BLaER1 (cell line): ENCODE measurements around the gene SUSD4.

ENCODE experiments used
- H3K27ac ChIP-seq: shearing (Covaris generic); formaldehyde crosslinking; 2 replicates; pipeline ENCODE4 v1.8.1; 2022
- H3K27me3 ChIP-seq: shearing (Covaris generic); formaldehyde crosslinking; 2 replicates; pipeline ENCODE4 v1.8.1; 2022
- H3K36me3 ChIP-seq: shearing (Covaris generic); formaldehyde crosslinking; 2 replicates; pipeline ENCODE4 v1.8.1; 2022
- H3K4me1 ChIP-seq: shearing (Covaris generic); formaldehyde crosslinking; 2 replicates; pipeline ENCODE4 v1.8.1; 2022
- H3K4me2 ChIP-seq: shearing (Covaris generic); formaldehyde crosslinking; 2 replicates; pipeline ENCODE4 v1.8.1; 2022
- H3K4me3 ChIP-seq: shearing (Covaris generic); formaldehyde crosslinking; 2 replicates; pipeline ENCODE4 v1.8.1; 2022
- H3K9ac ChIP-seq: shearing (Covaris generic); formaldehyde crosslinking; 2 replicates; pipeline ENCODE4 v1.8.1; 2022
- H3K9me3 ChIP-seq: shearing (Covaris generic); formaldehyde crosslinking; 2 replicates; pipeline ENCODE4 v1.8.1; 2022
- H4K20me1 ChIP-seq: shearing (Covaris generic); formaldehyde crosslinking; 2 replicates; pipeline ENCODE4 v1.8.1; 2022
- Cebpa-rat ChIP-seq: shearing (Covaris generic); IDR thresholded peaks from 2 replicates; pipeline ENCODE4 v1.8.1; 2022

Gene SUSD4

DNA sequence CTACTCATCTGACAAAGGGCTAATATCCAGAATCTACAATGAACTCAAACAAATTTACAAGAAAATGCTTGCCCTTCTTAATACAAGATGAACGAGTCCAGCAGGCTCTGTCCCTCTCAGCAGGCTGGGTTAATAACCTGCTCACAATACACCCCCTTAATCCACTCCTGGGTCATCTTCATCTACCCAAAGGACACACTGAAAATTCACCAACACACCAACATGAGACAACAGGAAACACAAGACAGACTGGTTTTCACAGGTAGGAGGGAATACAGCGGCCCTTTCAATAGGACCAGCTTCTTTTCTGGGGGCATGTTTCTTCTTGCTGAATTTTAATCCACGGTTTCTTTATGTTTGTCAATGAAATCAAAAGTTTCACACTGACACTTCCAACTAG is 44.6 kb downstream of the SUSD4 start:
- Histone ChIP-seq H3K27ac (no peak overlapping the region), H3K4me1 (peaks cover 15% of the 10 kb centered on the region), H3K4me3 (no peak overlapping the region), H3K27me3 (no peaks in the 10 kb centered on the region), H3K9me3 (no peaks in the 10 kb centered on the region), H3K36me3 (no peaks in the 10 kb centered on the region), H3K4me2 (no peak overlapping the region), H3K9ac (no peak overlapping the region), H4K20me1 (no peaks in the 10 kb centered on the region)
- no peak for TF ChIP-seq Cebpa-rat

DNA sequence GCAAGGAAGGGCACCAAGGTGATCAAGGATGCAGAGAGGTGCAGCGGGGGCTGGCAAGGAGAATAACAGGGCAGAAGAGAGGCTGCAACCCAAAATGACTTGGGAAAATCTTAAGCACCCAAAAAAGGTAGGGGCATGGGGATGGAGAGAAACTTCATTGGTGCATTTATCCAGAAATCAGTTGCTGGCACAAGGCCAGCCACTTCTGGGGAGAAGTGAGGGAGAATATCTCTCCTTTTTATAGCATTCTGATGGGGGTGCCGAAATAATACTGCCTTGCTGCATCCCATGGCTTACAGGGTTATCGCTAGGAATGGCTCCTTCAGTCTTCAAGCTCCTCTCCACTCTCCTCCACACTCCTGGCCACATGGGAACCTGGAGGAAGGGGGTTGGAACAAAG is 47.9 kb downstream of the SUSD4 start:
- Histone ChIP-seq H3K9me3 (no peaks in the 10 kb centered on the region), H3K27me3 (no peaks in the 10 kb centered on the region), H4K20me1 (no peaks in the 10 kb centered on the region), H3K27ac (no peak overlapping the region), H3K9ac (no peak overlapping the region), H3K36me3 (no peaks in the 10 kb centered on the region), H3K4me1 (no peaks in the 10 kb centered on the region), H3K4me3 (no peak overlapping the region), H3K4me2 (no peak overlapping the region)
- no peak for TF ChIP-seq Cebpa-rat

DNA sequence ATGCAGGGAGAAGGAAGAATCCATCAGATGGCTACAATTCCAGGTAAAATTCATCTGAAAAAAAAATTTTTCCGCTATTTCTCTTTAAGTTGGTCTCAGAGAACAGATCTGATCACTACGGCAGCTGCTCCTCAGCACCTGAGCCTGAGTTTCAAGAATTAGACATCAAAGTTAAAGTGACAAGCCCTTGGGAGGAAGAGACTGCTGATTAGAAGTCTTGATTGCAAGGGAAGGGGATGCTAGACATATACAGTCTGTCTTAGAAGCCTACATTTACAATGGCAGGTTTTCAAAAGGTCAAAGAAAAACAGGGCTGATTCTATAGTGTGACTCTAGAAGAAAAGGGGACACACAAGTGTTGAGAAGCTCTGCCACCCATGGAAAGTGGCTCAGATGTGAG is 48.3 kb downstream of the SUSD4 start:
- Histone ChIP-seq H3K4me1 (no peaks in the 10 kb centered on the region), H3K4me2 (no peak overlapping the region), H4K20me1 (no peaks in the 10 kb centered on the region), H3K4me3 (no peak overlapping the region), H3K9me3 (no peaks in the 10 kb centered on the region), H3K27me3 (no peaks in the 10 kb centered on the region), H3K9ac (no peak overlapping the region), H3K27ac (no peak overlapping the region), H3K36me3 (no peaks in the 10 kb centered on the region)
- TF ChIP-seq Cebpa-rat: no peak

DNA sequence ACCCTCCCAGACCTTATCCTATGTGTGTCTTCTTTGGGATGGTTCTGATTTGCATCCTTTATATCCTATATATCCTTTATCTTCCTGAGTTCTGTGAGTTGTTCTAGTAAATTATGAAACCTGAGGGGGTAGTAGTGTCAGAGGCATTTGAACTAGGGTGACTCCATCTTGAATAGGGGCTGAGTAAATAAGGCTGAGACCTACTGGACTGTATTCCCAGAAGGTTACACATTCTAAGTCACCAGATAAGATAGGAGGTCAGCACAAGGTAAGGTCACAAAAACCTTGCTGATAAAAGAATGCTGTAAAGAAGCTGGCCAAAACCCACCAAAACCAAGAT is 50.6 kb downstream of the SUSD4 start:
- H3K27ac ChIP-seq: no peak overlapping the region
- no peaks in the 10 kb centered on the region for H3K4me1 ChIP-seq
- H3K4me2 ChIP-seq: no peak overlapping the region
- no peaks in the 10 kb centered on the region for H3K36me3 ChIP-seq
- H4K20me1 ChIP-seq: no peaks in the 10 kb centered on the region
- H3K27me3 ChIP-seq: no peaks in the 10 kb centered on the region
- no peak overlapping the region for H3K4me3 ChIP-seq
- no peak overlapping the region for H3K9ac ChIP-seq
- H3K9me3 ChIP-seq: no peaks in the 10 kb centered on the region
- no peak for TF ChIP-seq Cebpa-rat

DNA sequence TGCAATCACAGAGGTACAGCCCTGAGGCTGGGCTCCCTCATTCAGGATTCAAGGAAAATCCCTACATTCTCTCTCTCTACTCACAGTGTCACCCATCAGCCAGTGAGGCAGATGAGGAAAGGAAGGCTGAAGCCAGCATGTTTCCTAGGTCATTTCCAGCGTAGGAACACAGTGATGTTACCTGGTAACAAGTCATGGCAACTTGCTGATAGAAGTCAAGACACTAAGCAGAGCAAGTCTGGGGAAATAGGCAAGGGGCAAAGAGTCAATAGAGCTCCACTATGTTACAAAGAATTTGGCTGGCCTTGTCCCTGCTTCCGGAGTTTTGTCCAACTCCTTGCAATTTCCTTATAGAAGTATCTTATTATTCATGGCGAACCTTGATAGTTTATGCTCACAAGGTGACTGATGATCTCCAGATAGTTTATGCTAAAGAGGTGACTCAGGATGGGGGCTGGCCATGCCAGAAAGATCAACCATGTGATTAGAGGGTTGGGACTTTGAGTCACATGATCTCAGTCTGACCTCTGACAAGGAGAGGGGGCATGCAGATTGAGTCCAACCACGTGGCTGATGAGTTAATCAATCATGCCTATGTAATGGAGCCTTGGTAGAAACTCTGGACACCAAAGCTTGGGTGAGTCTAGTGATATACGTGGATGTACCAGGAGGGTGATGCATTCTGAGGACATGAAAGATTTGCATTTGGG is 51.1 kb downstream of the SUSD4 start:
- no peaks in the 10 kb centered on the region for H3K27me3 ChIP-seq
- H3K4me3 ChIP-seq: no peak overlapping the region
- no peak overlapping the region for H3K9ac ChIP-seq
- H3K4me1 ChIP-seq: no peaks in the 10 kb centered on the region
- H3K36me3 ChIP-seq: no peaks in the 10 kb centered on the region
- H4K20me1 ChIP-seq: no peaks in the 10 kb centered on the region
- TF ChIP-seq Cebpa-rat: no peak
- no peaks in the 10 kb centered on the region for H3K9me3 ChIP-seq
- H3K4me2 ChIP-seq: no peak overlapping the region
- no peak overlapping the region for H3K27ac ChIP-seq

DNA sequence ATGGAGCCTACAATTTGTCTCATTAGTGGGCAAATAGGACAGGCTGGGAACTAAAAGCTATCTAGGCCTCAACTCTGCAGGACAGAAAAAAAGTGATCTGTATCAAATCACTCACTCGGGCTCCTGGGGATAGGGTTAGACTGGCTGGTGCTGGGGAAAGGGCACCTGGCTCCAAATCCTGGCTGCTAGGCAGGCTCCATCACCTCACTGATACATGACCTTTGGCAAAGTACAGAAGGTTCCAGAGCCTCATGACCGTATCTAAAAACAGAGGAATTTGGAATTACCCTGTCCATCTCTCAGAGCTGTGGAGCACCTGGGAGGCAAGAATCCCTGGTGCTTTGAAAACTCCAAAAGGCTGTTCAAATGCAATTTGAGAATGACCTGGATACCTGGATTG is 51.7 kb downstream of the SUSD4 start:
- Histone ChIP-seq H3K4me3 (no peak overlapping the region), H3K4me2 (no peak overlapping the region), H3K27me3 (no peaks in the 10 kb centered on the region), H3K36me3 (no peaks in the 10 kb centered on the region), H3K9me3 (no peaks in the 10 kb centered on the region), H3K9ac (no peak overlapping the region), H3K27ac (no peak overlapping the region), H4K20me1 (no peaks in the 10 kb centered on the region), H3K4me1 (no peaks in the 10 kb centered on the region)
- no peak for TF ChIP-seq Cebpa-rat

DNA sequence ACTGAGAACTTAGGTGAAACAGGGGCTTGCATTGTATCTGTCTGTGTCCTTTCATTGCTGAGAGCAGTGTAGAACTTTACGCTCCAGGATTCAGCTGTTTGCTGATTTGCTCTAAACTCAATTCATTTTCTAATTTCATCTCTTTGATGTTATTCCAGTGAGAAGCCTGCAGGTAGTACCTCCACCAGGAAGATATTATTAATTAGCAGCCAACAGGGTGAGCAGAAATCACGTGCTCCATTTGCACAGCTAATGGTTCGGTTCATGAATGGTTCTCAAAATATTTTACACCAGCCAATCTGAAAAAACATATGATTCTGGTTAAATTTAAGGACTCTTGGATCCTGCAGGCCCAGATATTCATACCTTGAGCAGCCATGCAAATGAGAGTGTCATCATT is 52.1 kb downstream of the SUSD4 start:
- Histone ChIP-seq H3K27ac (no peak overlapping the region), H3K4me3 (no peak overlapping the region), H3K4me2 (no peak overlapping the region), H3K4me1 (no peaks in the 10 kb centered on the region), H3K27me3 (no peaks in the 10 kb centered on the region), H3K9me3 (no peaks in the 10 kb centered on the region), H3K9ac (no peak overlapping the region), H4K20me1 (no peaks in the 10 kb centered on the region), H3K36me3 (no peaks in the 10 kb centered on the region)
- no peak for TF ChIP-seq Cebpa-rat

DNA sequence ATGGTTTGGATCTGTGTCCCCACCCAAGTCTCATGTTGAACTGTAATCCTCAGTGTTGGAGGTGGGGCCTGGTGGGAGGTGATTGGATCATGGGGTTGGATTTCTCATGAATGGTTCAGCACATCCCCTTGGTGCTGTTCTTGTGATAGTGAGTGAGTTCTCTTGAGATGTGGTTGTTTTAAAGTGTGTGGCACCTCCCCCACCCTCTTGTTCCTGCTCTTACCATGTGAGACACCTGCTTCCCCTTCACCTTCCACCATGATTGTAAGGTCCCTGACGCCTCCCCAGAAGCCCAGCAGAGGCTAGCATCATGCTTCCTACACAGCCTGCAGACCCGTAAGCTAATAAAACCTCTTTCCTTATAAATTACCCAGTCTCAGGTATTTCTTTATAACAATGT is 55.8 kb downstream of the SUSD4 start:
- H3K4me2 ChIP-seq: no peak overlapping the region
- TF ChIP-seq Cebpa-rat: no peak
- no peak overlapping the region for H3K27ac ChIP-seq
- no peaks in the 10 kb centered on the region for H4K20me1 ChIP-seq
- H3K4me1 ChIP-seq: peaks cover 15% of the 10 kb centered on the region
- peaks cover 12% of the 10 kb centered on the region for H3K9me3 ChIP-seq
- no peak overlapping the region for H3K9ac ChIP-seq
- no peak overlapping the region for H3K4me3 ChIP-seq
- H3K27me3 ChIP-seq: no peaks in the 10 kb centered on the region
- H3K36me3 ChIP-seq: no peaks in the 10 kb centered on the region

DNA sequence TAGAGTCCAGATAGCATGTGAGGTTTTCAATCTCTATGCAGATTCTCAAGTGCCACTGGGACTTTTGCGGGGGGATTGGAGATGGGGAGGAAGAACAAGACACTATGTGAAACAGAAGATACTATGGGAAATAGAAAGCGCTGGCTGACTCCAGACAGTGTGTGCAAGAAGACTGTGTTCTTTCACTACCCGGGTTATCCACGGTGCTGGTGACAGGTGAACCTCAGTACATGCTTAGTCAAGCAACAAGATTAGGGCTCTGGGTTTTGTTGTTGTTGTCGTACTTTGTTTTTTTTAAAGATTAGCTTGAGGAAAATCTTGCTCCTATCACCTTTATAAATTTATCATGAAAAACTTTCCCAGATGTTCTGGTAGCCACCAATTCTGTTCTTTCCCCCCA is 56.4 kb downstream of the SUSD4 start:
- no peak overlapping the region for H3K27ac ChIP-seq
- no peak overlapping the region for H3K9ac ChIP-seq
- no peak overlapping the region for H3K4me2 ChIP-seq
- H3K9me3 ChIP-seq: peaks cover 18% of the 10 kb centered on the region
- H3K4me3 ChIP-seq: no peak overlapping the region
- no peaks in the 10 kb centered on the region for H3K27me3 ChIP-seq
- peaks cover 15% of the 10 kb centered on the region for H3K4me1 ChIP-seq
- TF ChIP-seq Cebpa-rat: no peak
- no peaks in the 10 kb centered on the region for H3K36me3 ChIP-seq
- no peaks in the 10 kb centered on the region for H4K20me1 ChIP-seq

DNA sequence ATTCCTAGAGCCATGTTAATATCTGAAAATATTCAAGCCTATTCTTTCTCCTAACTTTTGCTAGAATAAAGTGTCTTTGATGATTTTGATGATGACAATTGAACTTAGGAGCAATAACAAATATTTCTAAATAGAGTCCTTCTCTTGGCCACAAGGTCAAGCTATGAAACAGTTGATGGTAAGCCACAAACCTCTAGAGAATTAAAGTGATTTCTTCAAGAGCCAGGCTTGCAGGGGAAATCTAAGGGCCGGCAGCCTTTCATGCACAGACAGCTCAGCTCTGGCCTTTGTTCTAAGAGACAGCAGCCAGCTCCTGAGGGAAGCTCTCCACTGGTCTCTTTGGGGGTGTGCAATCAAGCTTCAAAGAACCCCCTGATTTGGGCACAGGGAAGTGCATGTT is 59.0 kb downstream of the SUSD4 start:
- Histone ChIP-seq H3K36me3 (no peaks in the 10 kb centered on the region), H3K27me3 (no peaks in the 10 kb centered on the region), H3K9me3 (peaks cover 20% of the 10 kb centered on the region), H3K27ac (no peak overlapping the region), H3K9ac (0 out of 2 replicates have a peak overlapping the region, but pooled peaks have one; percentile 32), H3K4me2 (peak overlapping the region; percentile 63), H3K4me1 (peaks cover 15% of the 10 kb centered on the region), H4K20me1 (no peaks in the 10 kb centered on the region), H3K4me3 (no peak overlapping the region)
- TF ChIP-seq Cebpa-rat: no peak

DNA sequence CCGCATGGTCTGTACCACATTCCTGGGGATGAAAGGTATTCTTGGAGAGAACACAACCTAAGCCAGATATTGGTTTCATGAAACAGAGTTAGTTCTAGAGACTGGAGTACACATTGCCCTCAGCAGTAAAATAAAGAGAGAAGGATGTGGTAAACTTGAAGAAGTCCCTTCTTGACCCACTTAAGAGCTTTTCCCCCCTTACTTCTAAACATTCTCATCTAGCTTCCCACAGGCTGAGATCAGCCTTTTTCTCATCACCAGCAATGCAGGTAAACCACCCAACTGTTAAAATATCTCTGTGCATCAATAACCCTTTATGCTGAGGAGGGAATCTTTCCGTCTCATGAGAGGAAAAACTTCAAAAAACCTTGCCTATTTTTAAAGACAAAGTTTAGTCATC is 62.6 kb downstream of the SUSD4 start:
- Histone ChIP-seq H4K20me1 (no peaks in the 10 kb centered on the region), H3K4me3 (no peak overlapping the region), H3K27me3 (no peaks in the 10 kb centered on the region), H3K9ac (no peak overlapping the region), H3K36me3 (no peaks in the 10 kb centered on the region), H3K4me1 (peaks cover 15% of the 10 kb centered on the region), H3K4me2 (no peak overlapping the region), H3K27ac (no peak overlapping the region), H3K9me3 (peaks cover 20% of the 10 kb centered on the region)
- no peak for TF ChIP-seq Cebpa-rat
